H54 (cell line): ENCODE results near the gene LRP5.
"Not testable (repeated sequence)": the region's sequence is repeated elsewhere in the genome, so short reads cannot be mapped to it uniquely, and the experiment has no call there.

ENCODE experiments used
- DNase-seq: peaks from one replicate; pipeline ENCODE4 v3.0.0; 2011; ENCODE audit warnings: low spot score, mixed read lengths; ENCODE audit not compliant: insufficient read length
- FAIRE-seq: peaks from 3 replicates; lab custom pipeline; 2011; peaks lifted over from hg19 to GRCh38; lab: Jason Lieb, UNC
- POLR2A ChIP-seq: IDR thresholded peaks from 2 replicates; pipeline ENCODE4 v1.6.1; 2011; ENCODE audit warnings: low read depth, mild to moderate bottlenecking, low read length

Gene LRP5

DNA sequence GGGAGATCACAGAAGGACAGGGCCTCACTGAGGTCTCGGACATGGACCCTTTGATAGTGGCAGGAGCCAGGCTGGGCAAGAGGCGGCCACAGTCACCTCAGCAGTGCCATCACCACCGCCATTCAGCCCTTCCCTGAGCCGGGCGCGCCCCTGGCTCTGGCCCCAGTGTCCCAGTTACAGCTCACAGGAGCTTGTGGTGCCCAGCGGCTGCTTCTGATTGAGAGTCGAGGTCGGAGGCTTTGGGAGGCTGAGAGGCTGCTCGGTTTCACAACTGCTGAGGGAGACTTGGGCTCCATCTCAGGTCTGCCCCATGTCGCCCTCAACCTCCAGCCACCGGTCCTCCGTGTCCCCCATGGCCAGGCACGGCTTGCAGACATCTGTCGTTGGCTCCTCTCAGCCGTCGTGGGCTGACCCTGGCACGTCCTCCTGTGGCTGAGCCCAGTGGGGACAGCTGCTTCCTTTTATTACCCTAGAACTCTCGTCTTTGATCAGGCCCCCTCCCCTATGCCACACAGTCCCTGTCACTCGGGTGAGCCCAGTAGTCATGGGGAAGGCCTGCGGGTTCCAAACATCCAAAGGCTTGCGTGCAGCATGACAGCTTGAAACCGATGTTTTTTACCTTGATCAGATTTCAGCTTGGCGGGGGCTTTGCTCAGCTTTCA is 119.7 kb downstream of the LRP5 start:
- TF ChIP-seq POLR2A = no peak
- no peak for FAIRE-seq
- DNase-seq = no peak

GRCh38 chr11:68432874-68433273 is 120.5 kb downstream of the LRP5 start:
- DNase-seq (no peak), FAIRE-seq (no peak)
- TF ChIP-seq POLR2A = no peak

GRCh38 chr11:68433541-68433940 is 121.2 kb downstream of the LRP5 start:
- DNase-seq (no peak), FAIRE-seq (no peak)
- no peak for TF ChIP-seq POLR2A

DNA sequence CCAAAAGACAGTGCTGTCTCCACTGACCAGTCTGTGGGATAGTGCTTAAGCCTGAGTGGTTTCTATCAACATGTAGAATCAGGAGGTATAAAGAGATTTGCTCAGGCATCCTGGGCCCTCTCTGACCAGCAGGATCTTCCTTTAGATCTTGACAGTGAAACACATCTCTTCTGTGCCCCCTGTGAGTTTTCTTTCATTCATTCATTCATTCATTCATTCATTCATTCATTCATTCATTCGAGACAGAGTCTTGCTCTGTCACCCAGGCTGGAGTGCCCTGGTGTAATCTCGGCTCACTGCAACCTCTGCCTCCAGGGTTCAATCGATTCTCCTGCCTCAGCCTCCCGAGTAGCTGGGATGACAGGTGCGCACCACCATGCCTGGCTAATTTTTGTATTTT is 121.8 kb downstream of the LRP5 start:
- not testable (repeated sequence) for DNase-seq, FAIRE-seq

DNA sequence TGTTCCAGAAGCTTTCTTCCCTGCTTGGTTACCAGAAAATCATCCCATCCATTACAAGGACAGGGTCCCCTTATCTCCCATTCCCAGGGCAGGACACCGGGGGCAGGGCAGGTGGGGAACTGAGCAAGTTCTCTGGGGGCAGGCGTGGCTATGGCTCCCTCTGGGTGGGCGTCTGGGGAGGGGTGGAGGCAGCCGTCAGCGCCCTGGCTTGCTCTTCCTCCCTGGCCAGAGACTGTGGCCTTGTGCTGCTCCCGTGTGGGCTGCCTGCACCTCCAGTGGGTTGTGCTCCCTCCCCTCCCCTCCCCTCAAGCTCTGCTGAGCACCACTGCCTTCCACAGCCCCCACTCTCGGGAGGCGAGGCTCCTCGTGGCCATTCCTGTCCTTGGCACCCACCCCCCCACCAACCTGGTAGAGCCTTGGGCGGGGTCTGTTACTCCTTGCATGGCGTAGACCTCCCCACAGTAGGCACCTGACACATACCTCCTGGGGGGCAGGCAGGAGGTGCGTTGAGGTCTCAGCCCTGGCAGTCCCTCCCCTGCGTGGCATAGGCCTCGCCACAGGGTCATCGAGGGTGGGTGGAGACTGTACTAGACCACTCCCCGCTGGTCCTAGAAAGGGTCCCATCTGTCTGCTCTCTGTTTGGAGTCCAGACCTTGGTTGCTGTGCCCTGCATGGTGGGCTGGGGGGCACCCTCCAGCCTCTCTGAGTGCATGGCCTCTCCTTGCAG is 123.9 kb downstream of the LRP5 start:
- no peak for TF ChIP-seq POLR2A
- FAIRE-seq = no peak
- DNase-seq = no peak

GRCh38 chr11:68436985-68437926 is 124.9 kb downstream of the LRP5 start:
- DNase-seq = peak; percentile 97
- peak; percentile 53 for FAIRE-seq
- TF ChIP-seq POLR2A = peak; percentile 25; the same call in 1 of the 2 replicates

GRCh38 chr11:68437927-68438657 is 125.7 kb downstream of the LRP5 start:
- no peak for FAIRE-seq
- no peak for TF ChIP-seq POLR2A
- no peak for DNase-seq

DNA sequence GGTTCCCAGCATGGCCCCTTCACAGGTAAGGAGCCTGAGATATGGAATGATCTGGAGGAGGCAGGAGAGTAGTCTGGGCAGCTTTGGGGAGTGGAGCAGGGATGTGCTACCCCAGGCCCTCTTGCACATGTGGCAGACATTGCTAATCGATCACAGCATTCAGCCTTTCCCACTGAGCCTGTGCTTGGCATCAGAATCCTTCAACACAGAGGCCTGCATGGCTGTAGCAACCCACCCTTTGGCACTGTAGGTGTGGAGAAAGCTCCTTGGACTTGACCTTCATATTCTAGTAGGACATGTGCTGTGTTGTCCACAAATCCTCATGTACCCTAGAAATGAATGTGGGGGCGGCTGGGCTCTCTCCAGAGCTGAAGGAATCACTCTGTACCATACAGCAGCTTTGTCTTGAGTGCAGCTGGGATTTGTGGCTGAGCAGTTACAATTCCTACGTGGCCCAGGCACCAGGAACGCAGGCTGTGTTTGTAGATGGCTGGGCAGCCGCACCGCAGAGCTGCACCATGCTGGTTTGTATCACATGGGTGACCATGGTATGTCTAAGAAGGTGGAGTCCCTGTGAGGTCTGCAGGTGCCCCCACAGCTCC is 126.4 kb downstream of the LRP5 start:
- no peak for TF ChIP-seq POLR2A
- DNase-seq (no peak), FAIRE-seq (no peak)

GRCh38 chr11:68439355-68440065 is 127.1 kb downstream of the LRP5 start:
- no peak for TF ChIP-seq POLR2A
- no peak for FAIRE-seq
- DNase-seq = no peak

DNA sequence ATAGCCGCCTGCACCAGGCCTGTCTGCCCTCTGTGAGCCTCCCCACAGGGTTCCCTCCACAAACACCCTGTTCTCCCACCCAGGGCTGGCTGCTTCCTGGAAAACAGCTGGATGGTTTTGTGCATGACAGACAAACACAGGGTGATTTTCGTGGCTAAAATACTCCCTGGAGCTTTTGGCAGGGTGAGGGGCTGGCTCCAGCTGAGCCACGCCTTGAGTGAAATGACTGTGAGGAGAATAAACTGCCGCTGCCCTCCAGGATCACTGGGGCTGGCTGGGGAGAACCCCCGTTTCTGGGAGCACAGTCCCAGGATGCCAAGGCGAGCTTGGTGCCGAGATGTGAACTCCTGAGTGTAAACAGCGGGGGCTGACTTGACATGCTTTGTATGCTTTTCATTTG is 127.8 kb downstream of the LRP5 start:
- no peak for TF ChIP-seq POLR2A
- FAIRE-seq (no peak), DNase-seq (no peak)

GRCh38 chr11:68441466-68442230 is 129.3 kb downstream of the LRP5 start:
- DNase-seq (no peak), FAIRE-seq (no peak)
- TF ChIP-seq POLR2A = no peak

DNA sequence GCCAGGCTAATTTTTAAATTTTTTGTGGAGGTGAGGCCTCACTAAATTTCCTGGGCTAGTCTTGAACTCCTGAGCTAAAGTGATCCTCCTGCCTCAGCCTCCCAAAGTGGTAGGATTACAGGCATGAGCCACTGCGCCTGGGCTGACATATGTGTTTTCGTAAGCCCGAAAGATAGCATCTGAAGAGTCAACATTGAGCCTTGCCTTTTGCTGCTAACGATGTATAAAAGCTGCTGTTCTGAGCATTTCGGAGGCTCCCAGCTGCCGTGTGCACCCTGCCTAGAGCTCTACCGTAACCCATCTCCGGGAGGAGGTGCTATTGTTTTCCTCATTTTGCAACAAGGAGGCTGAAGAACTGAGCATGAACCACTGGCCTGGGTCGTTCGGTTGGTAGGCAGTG is 130.0 kb downstream of the LRP5 start:
- no peak for DNase-seq

More for the DNA sequence above, 130.0 kb downstream of the LRP5 start:
- TF ChIP-seq POLR2A = no peak
- no peak for FAIRE-seq
